ENCODE measurements around the gene PHF2. TPM values are rescaled to one million over a fixed set of nuclear protein-coding genes. Genes with fewer than 3 reads are reported as not detected.

The PHF2 gene
- total RNA-seq, 1 experiment from 2014 or later = 17.4 TPM

GRCh38 chr9:93644397-93645088 lies 68.2 kb downstream of the PHF2 start:
- H3K4me3 Mint-ChIP-seq = no peak overlapping the region
- no peak overlapping the region for H2BK120ac ChIP-seq (ENCODE audit: low read depth, low read length, poor library complexity, severe bottlenecking)
- no peaks in the 10 kb centered on the region for H3K27me3 Mint-ChIP-seq (ENCODE audit: low read depth)
- no peak overlapping the region for H3K9ac ChIP-seq (ENCODE audit: extremely low read depth, insufficient read length, low read length)
- H3K14ac ChIP-seq (ENCODE audit: insufficient read depth, low read length) = no peak overlapping the region
- no peak for DNase-seq
- no peaks in the 10 kb centered on the region for H3K27me3 ChIP-seq (ENCODE audit: insufficient read depth, low read length)
- no peak overlapping the region for H2AK5ac ChIP-seq (ENCODE audit: insufficient read length, low read length)
- H2BK5ac ChIP-seq (ENCODE audit: insufficient read length, low read length) = no peak overlapping the region
- H3K27ac Mint-ChIP-seq = peak overlapping the region in 1 of 3 experiments; percentile 94; a peak in 2 of 7 replicates
- H3K4ac ChIP-seq (ENCODE audit: low read depth, low read length) = no peak overlapping the region
- H4K5ac ChIP-seq (ENCODE audit: insufficient read length, low read depth, low read length) = no peak overlapping the region
- no CpG with 5 or more reads among the region's 12 CpGs for WGBS (ENCODE audit: extremely low coverage, insufficient read length, low lambda C conversion rate)
- no peaks in the 10 kb centered on the region for H3K79me2 ChIP-seq (ENCODE audit: insufficient read depth, low read length)
- no peak overlapping the region for H3K18ac ChIP-seq (ENCODE audit: insufficient read length, low read depth, low read length)
- H3K9me3 ChIP-seq (ENCODE audit: control insufficient read depth, low read depth, low read length) = no peaks in the 10 kb centered on the region
- no peak overlapping the region for H2BK20ac ChIP-seq (ENCODE audit: low read depth, low read length, poor library complexity, severe bottlenecking)
- no peak overlapping the region for H2BK15ac ChIP-seq (ENCODE audit: low read depth, low read length)
- H2BK12ac ChIP-seq (ENCODE audit: insufficient read length, low read depth, low read length) = no peak overlapping the region
- H3K4me2 ChIP-seq (ENCODE audit: insufficient read depth, insufficient read length, low read length) = no peak overlapping the region
- no peaks in the 10 kb centered on the region for H4K20me1 ChIP-seq (ENCODE audit: control insufficient read depth, insufficient read depth, insufficient read length)
- no peak overlapping the region for H3T11ph ChIP-seq (ENCODE audit: low read length)
- H3K27ac ChIP-seq (ENCODE audit: insufficient read length, low read depth, low read length) = no peak overlapping the region
- H3K4me1 Mint-ChIP-seq = peaks cover 0 to 6% of the 10 kb centered on the region in 2 experiments; a peak in 2 of 4 replicates
- H3K23me2 ChIP-seq (ENCODE audit: insufficient read length, low read depth, low read length, poor library complexity, severe bottlenecking) = no peaks in the 10 kb centered on the region
- H3K79me1 ChIP-seq (ENCODE audit: insufficient read depth, low read depth, low read length, poor library complexity, severe bottlenecking) = no peaks in the 10 kb centered on the region
- no peak overlapping the region for H3K56ac ChIP-seq (ENCODE audit: insufficient read length, low read depth, low read length)
- no peak overlapping the region for H3K23ac ChIP-seq (ENCODE audit: insufficient read length, low read depth, low read length)
- H4K91ac ChIP-seq (ENCODE audit: insufficient read length, low read depth, low read length) = no peak overlapping the region
- TF ChIP-seq CTCF (conservative IDR thresholded peaks at IDR 0.05) = no peak
- H3K4me1 ChIP-seq (ENCODE audit: insufficient read depth, low read length) = no peaks in the 10 kb centered on the region
- peaks cover 2 to 32% (median 17%) of the 10 kb centered on the region in 3 experiments; a peak in 4 of 7 replicates for H3K36me3 Mint-ChIP-seq (ENCODE audit: insufficient read depth in 1 of 3, low read depth in 3 of 3)
- no peak overlapping the region for H2AFZ ChIP-seq (ENCODE audit: low read length)
- H3K9me3 Mint-ChIP-seq = no peaks in the 10 kb centered on the region; a peak in 1 of 5 replicates
- H4K8ac ChIP-seq (replicated peaks; ENCODE audit: insufficient read length, low read depth, low read length) = no peak overlapping the region

Data from H9 (cell line).